Measurements from ENCODE around the gene ADAM10. TPM values are rescaled to one million over a fixed set of nuclear protein-coding genes. Genes with fewer than 3 reads are reported as not detected.

Gene ADAM10, protein sequence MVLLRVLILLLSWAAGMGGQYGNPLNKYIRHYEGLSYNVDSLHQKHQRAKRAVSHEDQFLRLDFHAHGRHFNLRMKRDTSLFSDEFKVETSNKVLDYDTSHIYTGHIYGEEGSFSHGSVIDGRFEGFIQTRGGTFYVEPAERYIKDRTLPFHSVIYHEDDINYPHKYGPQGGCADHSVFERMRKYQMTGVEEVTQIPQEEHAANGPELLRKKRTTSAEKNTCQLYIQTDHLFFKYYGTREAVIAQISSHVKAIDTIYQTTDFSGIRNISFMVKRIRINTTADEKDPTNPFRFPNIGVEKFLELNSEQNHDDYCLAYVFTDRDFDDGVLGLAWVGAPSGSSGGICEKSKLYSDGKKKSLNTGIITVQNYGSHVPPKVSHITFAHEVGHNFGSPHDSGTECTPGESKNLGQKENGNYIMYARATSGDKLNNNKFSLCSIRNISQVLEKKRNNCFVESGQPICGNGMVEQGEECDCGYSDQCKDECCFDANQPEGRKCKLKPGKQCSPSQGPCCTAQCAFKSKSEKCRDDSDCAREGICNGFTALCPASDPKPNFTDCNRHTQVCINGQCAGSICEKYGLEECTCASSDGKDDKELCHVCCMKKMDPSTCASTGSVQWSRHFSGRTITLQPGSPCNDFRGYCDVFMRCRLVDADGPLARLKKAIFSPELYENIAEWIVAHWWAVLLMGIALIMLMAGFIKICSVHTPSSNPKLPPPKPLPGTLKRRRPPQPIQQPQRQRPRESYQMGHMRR
- 164 TPM for polyA plus RNA-seq (2013, experiment 1 of 4)
- 183 TPM for polyA plus RNA-seq (2013, experiment 2 of 4)
- 125 TPM for polyA plus RNA-seq (2013, experiment 3 of 4)
- 146 TPM for polyA plus RNA-seq (2013, experiment 4 of 4)

DNA sequence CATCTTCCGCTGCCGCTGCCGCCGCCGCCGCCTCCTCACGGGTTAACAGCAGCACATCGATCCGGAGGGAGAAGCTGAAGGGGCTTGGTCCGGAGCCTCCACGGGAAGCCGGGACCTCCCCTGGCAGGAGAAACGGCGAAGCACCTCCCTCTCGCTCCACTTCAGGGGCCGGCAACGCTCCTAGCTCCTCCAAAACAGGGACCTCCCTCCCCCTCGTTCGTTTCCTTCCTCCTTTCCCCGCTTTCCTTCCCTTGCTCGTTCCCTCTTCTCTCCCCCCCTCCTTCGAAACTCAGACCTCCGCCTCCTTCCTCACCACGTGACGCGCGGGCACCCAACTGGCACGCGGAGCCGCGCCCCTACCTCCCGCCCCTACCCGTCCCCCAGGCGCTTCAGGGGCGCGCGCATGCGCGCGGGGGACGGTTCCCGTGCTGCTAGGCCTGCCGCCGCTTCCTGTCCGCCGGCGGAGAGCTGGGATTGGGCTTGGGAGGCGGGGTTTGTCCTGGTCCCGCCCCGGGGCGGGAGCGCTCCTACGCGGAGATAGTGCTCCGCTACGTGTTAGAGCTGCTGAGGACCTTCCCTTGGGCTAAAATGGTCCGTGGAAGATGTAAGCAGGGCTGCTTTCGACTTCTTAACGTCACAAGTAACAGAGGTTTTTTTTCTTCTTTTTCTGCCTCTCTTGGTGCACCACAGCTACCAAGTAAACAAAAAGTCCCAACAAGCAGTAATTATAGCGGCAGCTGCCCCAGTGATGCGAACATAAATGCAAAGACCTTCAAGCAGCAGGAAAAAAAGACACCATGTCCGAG, at the start of gene ADAM10:
Gene ADAM10, minus strand, starts transcription at position 176 of the 806 bp plus-strand sequence. Its CDS starts 173 bp downstream, at position 3.
- Histone ChIP-seq H3K36me3 (ENCODE audit: control insufficient read depth, insufficient read depth, low read length) (no peaks in the 10 kb centered on the region), H3K4me3 (ENCODE audit: insufficient read depth, low read depth, low read length) (peak within 1 kb of the TSS; percentile 80), H3K9me3 (ENCODE audit: control insufficient read depth, low read length) (no peaks in the 10 kb centered on the region), H3K4me1 (ENCODE audit: control insufficient read depth, insufficient read depth, low read length) (no peaks in the 10 kb centered on the region), H3K27me3 (ENCODE audit: control insufficient read depth, insufficient read depth, low read length, poor library complexity, severe bottlenecking) (no peaks in the 10 kb centered on the region), H3K27ac (ENCODE audit: insufficient read depth, low read depth, low read length, poor library complexity, severe bottlenecking) (peak within 1 kb of the TSS; percentile 97)
- WGBS, 2 experiments, result 2% methylated on average over 62 of the region's 62 CpGs

DNA sequence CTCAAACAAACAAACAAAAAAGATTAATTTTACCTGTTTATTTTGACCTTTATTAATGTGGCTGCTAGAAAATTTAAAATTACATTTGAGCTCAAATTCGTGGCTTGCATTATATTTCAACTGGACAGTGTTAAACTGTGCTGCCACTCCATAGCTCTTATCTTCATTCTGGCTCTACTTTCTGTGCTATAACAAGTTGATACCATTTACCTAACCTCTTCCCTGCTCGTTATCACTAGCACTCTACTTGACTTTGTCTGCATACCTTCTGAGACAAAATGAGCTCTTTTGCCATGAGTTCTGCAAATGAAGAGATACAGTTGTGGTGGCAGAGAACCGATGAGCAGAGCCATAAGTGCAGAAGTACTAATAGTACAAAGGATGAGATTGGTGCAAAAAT, 48.0 kb upstream of the ADAM10 start:
- no peaks in the 10 kb centered on the region for H3K27me3 ChIP-seq (ENCODE audit: control insufficient read depth, insufficient read depth, low read length, poor library complexity, severe bottlenecking)
- no peaks in the 10 kb centered on the region for H3K36me3 ChIP-seq (ENCODE audit: control insufficient read depth, insufficient read depth, low read length)
- no peak overlapping the region for H3K27ac ChIP-seq (ENCODE audit: insufficient read depth, low read depth, low read length, poor library complexity, severe bottlenecking)
- no peak overlapping the region for H3K4me3 ChIP-seq (ENCODE audit: insufficient read depth, low read depth, low read length)
- no peaks in the 10 kb centered on the region for H3K4me1 ChIP-seq (ENCODE audit: control insufficient read depth, insufficient read depth, low read length)
- no peaks in the 10 kb centered on the region for H3K9me3 ChIP-seq (ENCODE audit: control insufficient read depth, low read length)
- 94% methylated on average over 3 of the region's 3 CpGs for WGBS, 2 experiments

DNA sequence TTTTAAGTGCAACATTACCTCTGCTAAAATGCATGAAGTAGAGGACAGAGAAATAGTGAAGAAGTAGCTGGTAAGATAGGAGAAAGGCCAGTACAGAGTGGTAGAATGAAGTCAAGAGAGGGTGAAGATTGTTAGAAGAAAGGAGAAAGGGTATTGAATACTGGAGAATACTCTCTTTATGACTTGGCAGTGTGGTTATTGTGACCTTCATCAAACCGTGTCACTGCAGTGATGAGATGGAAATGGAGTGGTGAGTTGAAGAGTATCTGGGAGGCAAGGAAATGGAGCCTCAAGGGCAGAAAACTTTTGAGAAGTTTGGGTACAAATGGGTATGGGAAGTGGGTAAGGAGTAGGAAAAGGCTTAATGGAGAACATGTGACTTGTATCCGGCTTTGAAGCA, 46.3 kb upstream of the ADAM10 start:
- H3K9me3 ChIP-seq (ENCODE audit: control insufficient read depth, low read length), result no peaks in the 10 kb centered on the region
- H3K4me3 ChIP-seq (ENCODE audit: insufficient read depth, low read depth, low read length), result no peak overlapping the region
- no peak overlapping the region for H3K27ac ChIP-seq (ENCODE audit: insufficient read depth, low read depth, low read length, poor library complexity, severe bottlenecking)
- no peaks in the 10 kb centered on the region for H3K27me3 ChIP-seq (ENCODE audit: control insufficient read depth, insufficient read depth, low read length, poor library complexity, severe bottlenecking)
- 89 to 94% methylated on average over 2 of the region's 2 CpGs for WGBS, 2 experiments
- H3K4me1 ChIP-seq (ENCODE audit: control insufficient read depth, insufficient read depth, low read length), result no peaks in the 10 kb centered on the region
- H3K36me3 ChIP-seq (ENCODE audit: control insufficient read depth, insufficient read depth, low read length), result no peaks in the 10 kb centered on the region

DNA sequence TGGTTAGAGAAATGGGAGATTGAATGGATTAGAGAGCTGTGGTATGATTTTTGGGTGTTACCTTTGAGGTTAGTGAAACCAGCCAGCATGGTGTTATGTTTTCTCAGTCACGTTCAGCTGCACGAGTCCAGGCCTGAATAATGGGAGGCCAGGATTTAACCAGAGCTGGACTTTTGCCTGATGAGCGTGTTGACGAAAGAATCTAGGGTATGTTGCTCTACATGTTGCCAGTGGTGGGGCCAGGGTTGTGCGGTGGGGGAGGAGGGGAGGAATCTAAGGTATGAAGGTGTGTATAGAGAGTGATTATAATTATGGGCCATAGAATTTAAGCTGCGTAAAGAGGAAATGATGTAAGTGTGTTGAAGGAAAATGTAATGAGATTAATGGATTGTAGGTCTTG, 44.4 kb upstream of the ADAM10 start:
- Histone ChIP-seq H3K27me3 (ENCODE audit: control insufficient read depth, insufficient read depth, low read length, poor library complexity, severe bottlenecking) (no peaks in the 10 kb centered on the region), H3K27ac (ENCODE audit: insufficient read depth, low read depth, low read length, poor library complexity, severe bottlenecking) (no peak overlapping the region), H3K36me3 (ENCODE audit: control insufficient read depth, insufficient read depth, low read length) (no peaks in the 10 kb centered on the region), H3K4me1 (ENCODE audit: control insufficient read depth, insufficient read depth, low read length) (no peaks in the 10 kb centered on the region), H3K4me3 (ENCODE audit: insufficient read depth, low read depth, low read length) (no peak overlapping the region), H3K9me3 (ENCODE audit: control insufficient read depth, low read length) (no peaks in the 10 kb centered on the region)
- WGBS, 2 experiments, result 93 to 95% methylated on average over 6 of the region's 6 CpGs

DNA sequence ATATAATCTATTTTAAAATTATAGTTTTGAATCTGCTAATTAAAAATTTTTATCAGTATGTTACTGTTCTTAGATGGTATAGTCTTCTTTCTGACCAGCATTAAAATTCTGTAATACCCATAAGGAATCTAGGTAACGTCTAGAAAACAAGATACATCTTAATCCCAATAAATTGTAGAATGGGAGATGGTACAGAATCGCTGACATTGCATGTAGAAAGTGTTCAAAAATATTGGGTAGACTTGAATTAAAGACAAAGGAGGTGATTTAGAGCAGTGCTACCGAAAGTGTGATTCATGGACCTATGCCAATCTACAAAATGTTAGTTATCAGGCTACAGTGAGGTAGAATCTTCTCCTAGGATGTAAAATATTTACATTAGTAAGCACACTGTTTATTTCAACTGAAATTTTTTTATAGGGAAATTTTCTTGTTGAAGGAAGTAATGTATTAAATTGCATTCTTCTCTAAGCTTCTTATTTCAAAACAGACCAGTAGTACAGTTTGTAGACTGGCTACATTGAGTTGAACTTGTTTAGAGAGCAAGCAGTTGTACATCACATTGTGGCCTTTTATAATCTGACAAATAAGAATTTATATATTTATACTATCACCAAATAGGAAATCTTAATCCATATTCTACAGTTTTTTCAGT, 38.7 kb upstream of the ADAM10 start:
- no peaks in the 10 kb centered on the region for H3K9me3 ChIP-seq (ENCODE audit: control insufficient read depth, low read length)
- H3K4me3 ChIP-seq (ENCODE audit: insufficient read depth, low read depth, low read length), result no peak overlapping the region
- no peak overlapping the region for H3K27ac ChIP-seq (ENCODE audit: insufficient read depth, low read depth, low read length, poor library complexity, severe bottlenecking)
- no peaks in the 10 kb centered on the region for H3K4me1 ChIP-seq (ENCODE audit: control insufficient read depth, insufficient read depth, low read length)
- no peaks in the 10 kb centered on the region for H3K36me3 ChIP-seq (ENCODE audit: control insufficient read depth, insufficient read depth, low read length)
- 90 to 100% methylated on average over 2 of the region's 3 CpGs for WGBS, 2 experiments
- no peaks in the 10 kb centered on the region for H3K27me3 ChIP-seq (ENCODE audit: control insufficient read depth, insufficient read depth, low read length, poor library complexity, severe bottlenecking)

DNA sequence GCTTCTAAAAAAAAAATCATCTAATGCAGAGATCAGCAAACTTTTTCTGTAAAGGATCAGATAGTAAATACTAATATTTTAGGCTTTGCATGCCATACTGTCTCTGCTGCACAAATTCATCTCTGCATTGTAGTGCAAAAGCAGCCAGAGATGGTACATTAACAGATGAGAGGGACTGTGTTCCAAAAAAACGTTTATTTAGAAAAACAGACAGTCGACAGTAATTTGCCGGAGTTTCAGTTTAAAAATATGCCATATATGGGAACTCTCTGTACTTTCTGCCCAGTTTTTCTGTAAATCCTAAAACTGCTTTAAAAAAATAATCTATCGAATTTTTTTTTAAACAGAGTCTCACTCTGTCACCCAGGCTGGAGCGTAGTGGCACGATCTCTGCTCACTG, 35.8 kb upstream of the ADAM10 start:
- no peaks in the 10 kb centered on the region for H3K9me3 ChIP-seq (ENCODE audit: control insufficient read depth, low read length)
- no peaks in the 10 kb centered on the region for H3K4me1 ChIP-seq (ENCODE audit: control insufficient read depth, insufficient read depth, low read length)
- H3K36me3 ChIP-seq (ENCODE audit: control insufficient read depth, insufficient read depth, low read length), result no peaks in the 10 kb centered on the region
- 92 to 93% methylated on average over 6 of the region's 6 CpGs for whole genome bisulfite sequencing, 2 experiments
- no peak overlapping the region for H3K27ac ChIP-seq (ENCODE audit: insufficient read depth, low read depth, low read length, poor library complexity, severe bottlenecking)
- no peaks in the 10 kb centered on the region for H3K27me3 ChIP-seq (ENCODE audit: control insufficient read depth, insufficient read depth, low read length, poor library complexity, severe bottlenecking)
- no peak overlapping the region for H3K4me3 ChIP-seq (ENCODE audit: insufficient read depth, low read depth, low read length)

DNA sequence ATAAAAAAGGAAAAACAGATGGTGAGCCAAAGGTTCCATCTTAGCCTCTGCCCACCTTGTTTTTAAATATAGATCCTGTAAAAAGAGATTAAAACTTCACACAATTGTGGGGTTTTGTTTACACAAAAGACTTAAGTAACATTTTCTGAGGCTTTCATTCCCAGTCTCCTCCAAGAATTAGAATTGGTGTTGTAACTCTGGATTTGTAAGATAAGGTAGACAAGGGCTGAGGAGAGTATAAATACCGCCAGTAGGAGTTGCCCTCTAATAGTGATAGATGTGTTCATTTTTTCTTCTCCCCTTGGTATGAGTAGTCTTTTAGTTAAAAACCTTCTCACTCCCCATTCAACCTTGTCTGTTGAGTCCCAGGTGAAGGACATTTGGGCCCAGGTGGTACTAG, 30.0 kb upstream of the ADAM10 start:
- Histone ChIP-seq H3K27ac (ENCODE audit: insufficient read depth, low read depth, low read length, poor library complexity, severe bottlenecking) (no peak overlapping the region), H3K27me3 (ENCODE audit: control insufficient read depth, insufficient read depth, low read length, poor library complexity, severe bottlenecking) (no peaks in the 10 kb centered on the region)
- WGBS, 2 experiments, result 89% methylated on average over 1 of the region's 1 CpG; no CpG with 5 or more reads in 1 of the 2 experiments

DNA sequence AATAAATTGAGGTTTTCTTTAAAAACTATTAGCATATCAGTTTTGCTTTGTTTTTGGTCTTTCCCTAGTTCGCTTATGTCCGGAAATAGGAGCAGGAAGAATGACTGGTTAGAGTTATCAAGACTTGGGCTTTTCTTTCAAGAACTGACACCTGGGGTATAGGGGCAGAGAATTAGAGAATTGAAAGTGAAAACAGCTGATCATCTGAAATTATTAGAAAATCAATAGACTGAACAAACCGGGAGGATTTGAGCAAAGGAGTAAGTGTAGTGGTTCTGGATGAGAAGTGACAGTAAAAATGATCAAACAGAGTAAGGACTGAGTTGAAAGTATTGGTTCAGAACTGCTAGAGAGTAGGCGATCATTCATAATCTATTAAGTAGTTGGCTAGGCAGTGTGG, 27.6 kb upstream of the ADAM10 start:
- H3K36me3 ChIP-seq (ENCODE audit: control insufficient read depth, insufficient read depth, low read length), result no peaks in the 10 kb centered on the region
- no peaks in the 10 kb centered on the region for H3K9me3 ChIP-seq (ENCODE audit: control insufficient read depth, low read length)
- no peaks in the 10 kb centered on the region for H3K27me3 ChIP-seq (ENCODE audit: control insufficient read depth, insufficient read depth, low read length, poor library complexity, severe bottlenecking)
- no peak overlapping the region for H3K27ac ChIP-seq (ENCODE audit: insufficient read depth, low read depth, low read length, poor library complexity, severe bottlenecking)
- 93 to 96% methylated on average over 4 of the region's 4 CpGs for WGBS, 2 experiments
- H3K4me3 ChIP-seq (ENCODE audit: insufficient read depth, low read depth, low read length), result no peak overlapping the region
- no peaks in the 10 kb centered on the region for H3K4me1 ChIP-seq (ENCODE audit: control insufficient read depth, insufficient read depth, low read length)

More for the DNA sequence above, 30.0 kb upstream of the ADAM10 start:
- H3K9me3 ChIP-seq (ENCODE audit: control insufficient read depth, low read length), result no peaks in the 10 kb centered on the region
- H3K4me3 ChIP-seq (ENCODE audit: insufficient read depth, low read depth, low read length), result no peak overlapping the region
- no peaks in the 10 kb centered on the region for H3K4me1 ChIP-seq (ENCODE audit: control insufficient read depth, insufficient read depth, low read length)
- H3K36me3 ChIP-seq (ENCODE audit: control insufficient read depth, insufficient read depth, low read length), result no peaks in the 10 kb centered on the region

DNA sequence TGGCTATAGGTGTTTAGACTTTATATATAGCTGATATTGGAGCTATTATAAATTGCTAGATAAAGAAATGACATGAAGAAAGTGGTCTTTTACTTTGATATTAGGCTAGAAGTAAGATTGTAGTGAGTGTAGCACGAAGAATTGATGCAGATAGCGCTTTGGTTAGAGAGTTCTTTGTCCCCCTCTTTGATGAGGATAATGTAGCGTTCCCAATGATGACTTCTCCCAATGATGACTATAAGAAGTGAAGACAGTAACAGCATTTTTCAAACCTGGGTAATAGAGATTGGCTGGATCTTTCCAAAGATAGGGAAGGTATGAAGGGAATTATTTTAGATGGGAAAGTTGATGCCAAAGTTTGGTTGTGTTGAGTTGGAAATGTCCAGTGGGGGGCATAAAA, 25.9 kb upstream of the ADAM10 start:
- H3K27ac ChIP-seq (ENCODE audit: insufficient read depth, low read depth, low read length, poor library complexity, severe bottlenecking), result no peak overlapping the region
- whole genome bisulfite sequencing, 2 experiments, result 93 to 98% methylated on average over 3 of the region's 3 CpGs
- H3K27me3 ChIP-seq (ENCODE audit: control insufficient read depth, insufficient read depth, low read length, poor library complexity, severe bottlenecking), result no peaks in the 10 kb centered on the region
- no peaks in the 10 kb centered on the region for H3K4me1 ChIP-seq (ENCODE audit: control insufficient read depth, insufficient read depth, low read length)
- H3K36me3 ChIP-seq (ENCODE audit: control insufficient read depth, insufficient read depth, low read length), result no peaks in the 10 kb centered on the region
- no peaks in the 10 kb centered on the region for H3K9me3 ChIP-seq (ENCODE audit: control insufficient read depth, low read length)
- no peak overlapping the region for H3K4me3 ChIP-seq (ENCODE audit: insufficient read depth, low read depth, low read length)
